AG10803 (cell line): ENCODE data around the gene FAM219A.
"Not testable (repeated sequence)": the region's sequence is repeated elsewhere in the genome, so short reads cannot be mapped to it uniquely, and the experiment has no call there.

ENCODE experiments used
- DNase-seq: peaks from one replicate; pipeline ENCODE4 v3.0.0; 2010; ENCODE audit warnings: low read depth
- H3K4me3 ChIP-seq: 2 replicates; pipeline ENCODE4 v1.5.1; 2011; ENCODE audit warnings: mild to moderate bottlenecking, low read length, control low read depth
- CTCF ChIP-seq: conservative IDR thresholded peaks from 2 replicates; pipeline ENCODE4 v1.5.1; 2011; ENCODE audit warnings: mild to moderate bottlenecking, low read length, control low read depth, inconsistent platforms

Gene FAM219A

GRCh38 chr9:34485822-34486221 is 27.5 kb upstream of the FAM219A start:
- no peak for TF ChIP-seq CTCF
- DNase-seq, result no peak
- no peak overlapping the region for H3K4me3 ChIP-seq

GRCh38 chr9:34484678-34485077 is 26.3 kb upstream of the FAM219A start:
- no peak overlapping the region for H3K4me3 ChIP-seq
- DNase-seq, result no peak
- no peak for TF ChIP-seq CTCF

- H3K4me3 ChIP-seq, DNase-seq: not testable (repeated sequence)
Observed at GRCh38 chr9:34482746-34483145, 24.4 kb upstream of the FAM219A start.

GRCh38 chr9:34481620-34482019 is 23.2 kb upstream of the FAM219A start:
- DNase-seq, H3K4me3 ChIP-seq: not testable (repeated sequence)

GRCh38 chr9:34479431-34479866 is 21.1 kb upstream of the FAM219A start:
- no peak overlapping the region for H3K4me3 ChIP-seq
- TF ChIP-seq CTCF, result no peak
- no peak for DNase-seq

- no peak overlapping the region for H3K4me3 ChIP-seq
- no peak for DNase-seq
- TF ChIP-seq CTCF, result no peak
Observed at GRCh38 chr9:34477541-34477940, 19.2 kb upstream of the FAM219A start.

- DNase-seq, result no peak
- no peak overlapping the region for H3K4me3 ChIP-seq
- no peak for TF ChIP-seq CTCF
Observed at GRCh38 chr9:34475097-34475496, 16.7 kb upstream of the FAM219A start.

GRCh38 chr9:34465468-34465867 is 7.1 kb upstream of the FAM219A start:
- no peak overlapping the region for H3K4me3 ChIP-seq
- no peak for TF ChIP-seq CTCF
- DNase-seq, result no peak
